ENCODE measurements around the gene PFDN2.

The PFDN2 gene

DNA sequence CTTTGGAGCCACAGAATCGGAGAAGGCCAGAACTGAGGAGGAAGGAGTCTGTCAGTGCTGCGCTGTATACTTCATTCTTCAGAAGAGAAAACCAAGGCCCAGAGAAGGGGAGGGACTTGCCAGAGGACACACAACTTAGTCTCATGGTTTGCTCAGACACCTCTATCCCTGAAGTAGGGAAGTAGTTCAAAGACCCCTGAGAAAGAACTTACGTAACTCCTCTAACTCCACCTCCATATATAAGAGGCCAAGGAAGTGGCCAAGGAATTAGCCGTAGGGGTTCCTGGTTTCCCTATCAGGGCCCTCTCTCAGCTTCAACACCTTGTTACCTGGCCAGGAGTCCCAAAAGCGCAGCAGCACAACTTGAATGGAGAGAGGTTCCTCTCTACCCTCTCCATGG is 27.9 kb downstream of the PFDN2 start:
- H3K4me3 ChIP-seq (replicated peaks; ENCODE audit: low read depth, low read length): no peak overlapping the region
- TF ChIP-seq CTCF (IDR thresholded peaks at IDR 0.05; ENCODE audit: insufficient read depth, low read length, poor library complexity, severe bottlenecking): no peak
- no peaks in the 10 kb centered on the region for H3K36me3 ChIP-seq (ENCODE audit: control insufficient read depth, insufficient read depth, low read length)
- H3K27me3 ChIP-seq (replicated peaks; ENCODE audit: control insufficient read depth, insufficient read depth, low read length): no peaks in the 10 kb centered on the region
- DNase-seq (ENCODE audit: extremely low read depth, insufficient read length): no peak

- no peak for TF ChIP-seq CTCF (IDR thresholded peaks at IDR 0.05; ENCODE audit: insufficient read depth, low read length, poor library complexity, severe bottlenecking)
- DNase-seq (ENCODE audit: extremely low read depth, insufficient read length): no peak
- Histone ChIP-seq H3K27me3 (replicated peaks; ENCODE audit: control insufficient read depth, insufficient read depth, low read length) (no peaks in the 10 kb centered on the region), H3K36me3 (ENCODE audit: control insufficient read depth, insufficient read depth, low read length) (no peaks in the 10 kb centered on the region), H3K4me3 (replicated peaks; ENCODE audit: low read depth, low read length) (no peak within 1 kb of the TSS)
Observed at GRCh38 chr1:161089251-161089924, 28.4 kb downstream of the PFDN2 start, which contains the start of gene NECTIN4. Gene NECTIN4, minus strand, starts transcription at chr1:161089558. Its CDS starts 262 bp downstream, at chr1:161089296.

DNA sequence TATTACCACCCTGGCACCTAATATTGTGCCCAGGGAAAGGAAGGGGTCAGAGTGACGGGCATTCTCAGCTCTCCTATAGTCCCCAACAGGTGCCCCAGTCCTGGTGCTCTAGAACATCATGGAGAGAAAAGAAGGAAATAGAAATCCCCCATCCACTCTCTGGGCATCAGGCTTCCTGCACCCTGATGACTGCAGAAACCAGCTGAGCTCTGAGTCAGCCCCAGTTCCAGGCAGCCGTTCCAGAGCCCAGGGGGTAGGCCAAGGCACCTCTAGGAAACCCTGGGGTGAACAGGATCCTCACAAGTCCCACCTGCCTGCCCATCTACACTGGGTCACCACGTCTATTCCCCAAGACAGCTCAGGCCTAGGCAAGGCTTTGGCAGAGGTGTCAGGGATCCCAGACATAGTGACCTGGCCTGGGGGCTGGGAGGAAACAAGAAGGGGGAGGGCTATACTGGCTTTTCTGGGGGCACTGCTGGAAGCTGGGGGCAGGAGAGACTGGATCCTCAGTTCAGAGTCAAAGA is 29.2 kb downstream of the PFDN2 start:
- no peak for DNase-seq (ENCODE audit: extremely low read depth, insufficient read length)
- no peak overlapping the region for H3K4me3 ChIP-seq (replicated peaks; ENCODE audit: low read depth, low read length)
- TF ChIP-seq CTCF (IDR thresholded peaks at IDR 0.05; ENCODE audit: insufficient read depth, low read length, poor library complexity, severe bottlenecking): no peak
- no peaks in the 10 kb centered on the region for H3K27me3 ChIP-seq (replicated peaks; ENCODE audit: control insufficient read depth, insufficient read depth, low read length)
- no peaks in the 10 kb centered on the region for H3K36me3 ChIP-seq (ENCODE audit: control insufficient read depth, insufficient read depth, low read length)

- Histone ChIP-seq H3K27me3 (replicated peaks; ENCODE audit: control insufficient read depth, insufficient read depth, low read length) (no peaks in the 10 kb centered on the region), H3K36me3 (ENCODE audit: control insufficient read depth, insufficient read depth, low read length) (no peaks in the 10 kb centered on the region), H3K4me3 (replicated peaks; ENCODE audit: low read depth, low read length) (no peak overlapping the region)
- no peak for DNase-seq (ENCODE audit: extremely low read depth, insufficient read length)
- no peak for TF ChIP-seq CTCF (IDR thresholded peaks at IDR 0.05; ENCODE audit: insufficient read depth, low read length, poor library complexity, severe bottlenecking)
Observed at GRCh38 chr1:161086457-161086856, 31.4 kb downstream of the PFDN2 start.

- Histone ChIP-seq H3K36me3 (ENCODE audit: control insufficient read depth, insufficient read depth, low read length) (no peaks in the 10 kb centered on the region), H3K4me3 (replicated peaks; ENCODE audit: low read depth, low read length) (no peak overlapping the region), H3K27me3 (replicated peaks; ENCODE audit: control insufficient read depth, insufficient read depth, low read length) (no peaks in the 10 kb centered on the region)
- no peak for DNase-seq (ENCODE audit: extremely low read depth, insufficient read length)
- TF ChIP-seq CTCF (IDR thresholded peaks at IDR 0.05; ENCODE audit: insufficient read depth, low read length, poor library complexity, severe bottlenecking): no peak
Observed at GRCh38 chr1:161085165-161085564, 32.7 kb downstream of the PFDN2 start.
